KOPT-K1 (cell line): Measurements from ENCODE around the gene BCAS4.

Experiments used
- H3K27ac ChIP-seq: fragments of 200-600 bp; sonication (generic); 2 replicates; pipeline ENCODE4 v1.5.1; 2016; ENCODE audit warnings: antibody characterized with exemption, mild to moderate bottlenecking, low read depth, low read length; ENCODE audit not compliant: poor library complexity, severe bottlenecking
- H3K36me3 ChIP-seq: fragments of 200-600 bp; sonication (generic); 2 replicates; pipeline ENCODE4 v1.5.1; 2017; ENCODE audit warnings: antibody characterized with exemption, mild to moderate bottlenecking, low read length, moderate library complexity; ENCODE audit not compliant: insufficient read depth
- H3K9me3 ChIP-seq: fragments of 200-600 bp; sonication (generic); 2 replicates; pipeline ENCODE4 v1.5.1; 2017; ENCODE audit warnings: antibody characterized with exemption, low read length, mild to moderate bottlenecking; ENCODE audit not compliant: insufficient read depth, poor library complexity, severe bottlenecking

Gene BCAS4

DNA sequence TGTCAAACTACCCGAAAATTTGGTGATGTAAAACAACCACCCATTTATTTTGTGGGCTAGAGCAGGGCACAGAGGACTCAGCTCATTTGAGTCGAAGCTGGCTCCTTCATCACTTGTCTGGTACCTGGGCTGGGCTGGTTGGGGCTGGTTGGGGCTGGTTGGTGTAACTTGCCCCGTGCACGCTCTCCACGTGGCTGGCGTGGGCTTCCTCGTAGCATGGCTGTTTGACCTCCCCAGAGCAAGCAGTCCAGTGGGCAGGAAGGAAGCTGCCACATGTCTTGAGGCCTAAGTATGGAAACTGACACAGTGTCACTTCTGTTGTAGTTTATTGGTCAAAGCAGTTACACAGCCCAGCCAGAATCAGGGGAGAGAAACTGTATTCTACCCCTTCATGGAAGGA lies 27.1 kb downstream of the BCAS4 start:
- Histone ChIP-seq H3K36me3 (no peaks in the 10 kb centered on the region), H3K27ac (no peak overlapping the region), H3K9me3 (no peaks in the 10 kb centered on the region)

DNA sequence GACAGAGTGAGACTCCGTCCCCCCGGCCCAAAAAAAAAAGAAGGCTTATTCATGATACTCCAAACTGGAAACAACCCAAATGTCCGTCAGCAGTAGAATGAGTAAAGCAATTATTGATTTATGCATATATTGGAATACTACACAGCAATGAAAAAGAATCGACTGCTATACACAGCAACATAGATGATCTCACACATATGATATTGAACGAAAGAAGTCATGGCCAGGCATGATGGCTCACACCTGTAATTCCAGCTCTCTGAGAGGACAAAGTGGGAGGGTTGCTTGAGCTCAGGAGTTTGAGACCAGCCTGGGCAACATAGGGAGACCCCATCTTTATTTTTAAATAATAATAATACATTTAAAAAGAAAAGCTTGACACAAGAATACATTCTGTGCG lies 28.5 kb downstream of the BCAS4 start:
- Histone ChIP-seq H3K27ac (no peak overlapping the region), H3K36me3 (no peaks in the 10 kb centered on the region), H3K9me3 (no peaks in the 10 kb centered on the region)

DNA sequence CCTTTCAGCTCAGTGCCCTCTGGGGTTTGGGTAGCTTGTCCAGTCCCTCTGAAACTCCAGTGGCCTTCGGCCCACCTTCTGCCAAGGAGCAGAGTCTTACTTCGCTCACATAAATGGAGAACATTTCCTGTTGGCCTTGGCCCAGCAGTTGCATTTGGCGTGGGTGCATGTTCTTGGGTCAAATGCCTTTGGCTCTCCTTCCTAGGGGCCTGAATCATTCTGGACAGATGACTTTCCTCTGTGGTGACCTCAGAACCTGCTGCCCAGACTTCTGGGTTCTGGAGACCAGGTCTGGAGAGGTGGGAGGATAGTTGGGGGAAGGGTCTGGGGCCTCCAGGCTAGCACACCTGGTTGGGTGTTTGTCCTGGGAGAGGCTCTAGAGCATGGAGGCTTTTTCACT lies 29.3 kb downstream of the BCAS4 start:
- Histone ChIP-seq H3K9me3 (no peaks in the 10 kb centered on the region), H3K36me3 (no peaks in the 10 kb centered on the region), H3K27ac (no peak overlapping the region)

DNA sequence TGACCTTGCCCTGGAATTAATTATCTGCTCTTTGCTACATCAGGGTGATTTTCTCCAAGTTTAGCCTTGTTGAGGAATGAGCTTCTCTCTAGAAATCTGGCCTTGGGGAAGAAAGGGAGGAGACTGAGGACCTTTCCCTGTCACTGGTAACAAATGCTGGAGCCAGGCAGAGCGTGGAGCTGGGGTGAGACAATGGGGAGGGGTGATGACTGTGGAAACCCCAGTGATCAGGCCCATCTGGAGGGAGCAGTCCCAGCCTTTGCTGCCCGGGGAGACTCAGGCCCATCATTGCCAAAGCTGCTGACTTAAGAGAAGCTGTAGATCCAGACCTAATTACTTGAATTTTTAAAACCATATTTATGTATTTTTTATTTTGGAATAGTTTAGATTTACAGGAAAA lies 31.3 kb downstream of the BCAS4 start:
- Histone ChIP-seq H3K36me3 (no peaks in the 10 kb centered on the region), H3K9me3 (no peaks in the 10 kb centered on the region), H3K27ac (no peak overlapping the region)

DNA sequence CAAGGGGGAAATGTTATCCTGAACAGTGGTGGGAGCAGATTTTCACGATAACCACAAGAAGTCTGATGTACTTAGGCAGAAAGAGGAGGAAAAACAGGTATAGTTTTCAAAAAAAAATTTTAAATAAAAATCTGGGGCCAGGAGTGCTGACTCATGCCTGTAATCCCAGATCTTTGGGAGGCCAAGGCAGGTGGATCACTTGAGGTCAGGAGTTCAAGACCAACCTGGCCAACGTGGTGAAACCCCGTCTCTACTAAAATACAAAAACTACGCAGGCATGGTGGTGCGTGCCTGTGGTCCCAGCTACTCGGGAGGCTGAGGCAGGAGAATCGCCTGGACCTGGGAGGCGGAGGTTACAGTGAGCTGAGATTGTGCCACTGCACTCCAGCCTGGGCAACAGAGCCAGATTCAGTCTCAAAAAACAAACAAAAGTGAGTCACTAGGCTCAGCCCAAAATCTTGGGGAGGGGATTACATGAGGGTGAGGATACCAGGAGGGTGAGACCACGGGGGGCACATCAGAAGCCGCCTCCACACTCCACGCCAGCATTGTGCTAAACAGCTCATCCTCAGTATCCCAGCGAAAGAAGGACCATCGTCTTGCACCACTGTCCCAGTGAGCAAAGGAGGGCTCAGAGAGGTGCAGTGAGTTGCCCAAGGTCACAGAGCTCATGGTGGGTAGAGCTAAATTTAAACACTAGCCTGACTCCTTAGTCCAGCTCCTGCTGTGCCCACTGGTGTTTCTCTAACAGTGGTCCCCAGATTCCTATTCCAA lies 33.7 kb downstream of the BCAS4 start:
- no peaks in the 10 kb centered on the region for H3K36me3 ChIP-seq
- H3K27ac ChIP-seq = no peak overlapping the region
- H3K9me3 ChIP-seq = no peaks in the 10 kb centered on the region

- Histone ChIP-seq H3K27ac (no peak overlapping the region), H3K36me3 (no peaks in the 10 kb centered on the region), H3K9me3 (no peaks in the 10 kb centered on the region)
Observed at GRCh38 chr20:50831622-50832021, 36.8 kb downstream of the BCAS4 start.

DNA sequence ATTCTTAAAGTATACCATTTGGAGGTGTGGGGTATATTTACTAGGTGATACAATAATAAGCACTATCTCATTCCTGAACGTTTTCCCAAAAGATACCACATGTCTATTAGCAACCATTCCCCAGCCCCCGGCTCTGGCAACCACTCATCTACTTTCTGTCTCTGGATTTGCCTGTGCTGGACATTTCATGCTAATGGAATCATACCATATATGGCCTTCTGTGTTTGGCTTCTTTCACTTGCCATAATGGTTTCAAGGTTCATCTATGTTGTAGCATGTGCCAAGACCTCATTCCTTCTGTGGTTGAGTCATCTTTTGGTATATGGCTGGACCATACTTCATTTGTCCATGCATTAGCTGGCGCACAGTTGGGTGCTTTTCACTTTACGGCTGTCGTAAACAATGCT lies 39.7 kb downstream of the BCAS4 start:
- H3K27ac ChIP-seq = no peak overlapping the region

GRCh38 chr20:50837532-50838321 lies 42.9 kb downstream of the BCAS4 start:
- Histone ChIP-seq H3K36me3 (no peaks in the 10 kb centered on the region), H3K9me3 (no peaks in the 10 kb centered on the region), H3K27ac (no peak overlapping the region)

More for the DNA sequence above, 39.7 kb downstream of the BCAS4 start:
- Histone ChIP-seq H3K9me3 (no peaks in the 10 kb centered on the region), H3K36me3 (no peaks in the 10 kb centered on the region)

GRCh38 chr20:50838322-50838625 lies 43.4 kb downstream of the BCAS4 start:
- H3K9me3 ChIP-seq = no peaks in the 10 kb centered on the region
- H3K27ac ChIP-seq = no peak overlapping the region
- no peaks in the 10 kb centered on the region for H3K36me3 ChIP-seq

DNA sequence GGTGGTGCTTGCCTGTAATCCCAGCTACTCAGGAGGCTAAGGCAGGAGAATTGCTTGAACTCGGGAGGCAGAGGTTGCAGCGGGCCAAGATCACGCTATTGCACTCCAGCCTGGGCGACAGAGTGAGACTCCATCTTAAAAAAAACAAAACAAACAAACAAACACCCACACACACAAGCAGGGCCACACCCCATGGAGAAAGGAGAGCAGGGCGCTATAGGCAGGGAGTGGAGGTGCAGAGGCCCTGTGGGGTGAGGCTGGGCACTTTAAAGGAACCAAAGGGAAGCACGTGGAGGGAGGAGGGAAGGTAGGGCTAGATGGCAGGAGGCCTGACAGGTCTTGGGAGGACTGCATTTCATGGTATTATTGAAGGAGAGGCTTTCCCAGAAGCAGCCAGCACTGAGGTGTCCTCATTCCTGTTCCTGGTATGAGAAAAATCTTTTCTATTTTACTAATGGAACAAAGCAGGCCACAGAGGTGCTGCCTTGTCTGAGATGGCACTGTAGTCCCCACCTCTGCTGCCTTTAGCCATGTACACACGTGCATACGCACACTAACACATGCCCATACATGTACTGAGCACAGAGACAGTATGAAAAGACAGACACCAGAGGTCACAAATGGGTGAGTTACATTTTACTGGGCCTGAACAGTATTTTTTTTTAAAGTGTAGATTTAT lies 44.0 kb downstream of the BCAS4 start:
- H3K9me3 ChIP-seq = no peaks in the 10 kb centered on the region
- H3K27ac ChIP-seq = no peak overlapping the region
- no peaks in the 10 kb centered on the region for H3K36me3 ChIP-seq

DNA sequence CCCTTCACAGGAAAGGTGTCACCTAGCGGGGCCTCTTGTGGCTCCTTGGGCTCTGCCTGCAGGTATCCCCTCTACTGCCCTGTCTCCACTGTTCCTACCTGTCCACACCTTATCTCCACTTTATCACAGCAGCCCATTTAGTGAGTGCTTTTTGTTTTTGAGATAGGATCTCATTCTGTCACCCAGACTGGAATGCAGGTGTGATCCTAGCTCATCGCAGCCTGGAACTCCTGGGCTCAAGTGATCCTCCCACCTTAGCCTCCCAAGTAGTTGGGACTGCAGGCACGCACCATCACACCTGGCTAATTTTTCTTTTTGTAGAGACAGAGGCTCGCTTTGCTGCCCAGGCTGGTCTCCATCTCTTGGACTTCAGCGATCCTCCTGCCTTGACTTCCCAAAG lies 48.0 kb downstream of the BCAS4 start:
- Histone ChIP-seq H3K9me3 (no peaks in the 10 kb centered on the region), H3K27ac (no peak overlapping the region), H3K36me3 (no peaks in the 10 kb centered on the region)

GRCh38 chr20:50843331-50844276 lies 48.7 kb downstream of the BCAS4 start:
- Histone ChIP-seq H3K27ac (no peak overlapping the region), H3K36me3 (no peaks in the 10 kb centered on the region), H3K9me3 (no peaks in the 10 kb centered on the region)

GRCh38 chr20:50844430-50845100 lies 49.7 kb downstream of the BCAS4 start:
- no peaks in the 10 kb centered on the region for H3K9me3 ChIP-seq
- H3K27ac ChIP-seq = no peak overlapping the region
- no peaks in the 10 kb centered on the region for H3K36me3 ChIP-seq

- Histone ChIP-seq H3K27ac (no peak overlapping the region), H3K9me3 (no peaks in the 10 kb centered on the region), H3K36me3 (no peaks in the 10 kb centered on the region)
Observed at GRCh38 chr20:50845566-50846215, 50.8 kb downstream of the BCAS4 start.
